Uterus (tissue), 4 donors: ENCODE results near the gene CRYZL1. TPM values are rescaled to one million over a fixed set of nuclear protein-coding genes. Genes with fewer than 3 reads are reported as not detected.

ENCODE experiments used
- DNase-seq, 2 donors: peaks; one replicate each; pipeline ENCODE4 v3.0.0-alpha.2; 2019 to 2020
- H3K27ac ChIP-seq, 2 donors: fragments of 200-600 bp; sonication (generic); 1 replicate in 1 of 2; 2 replicates in 1 of 2; pipeline ENCODE4 v1.5.1; 2016 to 2018
- H3K27me3 ChIP-seq, 2 donors: fragments of 200-600 bp; sonication (generic); one replicate each; pipeline ENCODE4 v1.5.1; 2018 to 2019; ENCODE audit warnings: control low read depth in 1 of 2
- H3K36me3 ChIP-seq, 2 donors: fragments of 200-600 bp; sonication (generic); one replicate each; pipeline ENCODE4 v1.5.1; 2019; ENCODE audit warnings: control low read depth in 1 of 2
- H3K4me1 ChIP-seq, 2 donors: fragments of 200-600 bp; sonication (generic); one replicate each; pipeline ENCODE4 v1.5.1; 2018 to 2019; ENCODE audit warnings: control low read depth in 1 of 2
- H3K4me3 ChIP-seq, 2 donors: fragments of 200-600 bp; sonication (generic); 1 replicate in 1 of 2; 2 replicates in 1 of 2; pipeline ENCODE4 v1.5.1; 2018 to 2019; ENCODE audit warnings: mild to moderate bottlenecking in 1 of 2
- H3K9me3 ChIP-seq, 2 donors: fragments of 200-600 bp; sonication (generic); one replicate each; pipeline ENCODE4 v1.5.1; 2019; ENCODE audit warnings: control low read depth in 1 of 2
- CTCF ChIP-seq, 4 experiments: fragments of 200-600 bp in 2 of 4; fragments of 450-650 bp in 2 of 4; sonication (generic) in 2 of 4; IDR thresholded peaks; one replicate each; pipeline ENCODE4 v1.5.1; 2016 to 2019; ENCODE audit warnings: antibody characterized with exemption in 4 of 4, mild to moderate bottlenecking in 2 of 4, moderate library complexity in 1 of 4
- POLR2A ChIP-seq, 2 donors: fragments of 450-650 bp; IDR thresholded peaks; one replicate each; pipeline ENCODE4 v1.6.1; 2016; ENCODE audit warnings: antibody characterized with exemption in 2 of 2, mild to moderate bottlenecking in 1 of 2, moderate library complexity in 1 of 2
- intact Hi-C: fragments of 100-400 bp; cut with DNase I; formaldehyde crosslinking; loops from one replicate; pipeline ENCODE4 v1.15.1; 2023; ENCODE audit warnings: low total_unique reads
- total RNA-seq, 4 donors: library from RNA; depleted of rRNA in 3 of 4; stranded (reverse); fragments of >200 nt in 3 of 4; gene quantifications; one replicate each; pipeline versions ENCODE4 v1.1.0 to v1.2.4, GENCODE V29; 2014 to 2023
- donor health status: DM: yes; HTN: yes; CAD: no.

The CRYZL1 gene
- total RNA-seq, 4 donors from 2014 or later, result 66.8 to 147 (median 67.3) TPM

DNA sequence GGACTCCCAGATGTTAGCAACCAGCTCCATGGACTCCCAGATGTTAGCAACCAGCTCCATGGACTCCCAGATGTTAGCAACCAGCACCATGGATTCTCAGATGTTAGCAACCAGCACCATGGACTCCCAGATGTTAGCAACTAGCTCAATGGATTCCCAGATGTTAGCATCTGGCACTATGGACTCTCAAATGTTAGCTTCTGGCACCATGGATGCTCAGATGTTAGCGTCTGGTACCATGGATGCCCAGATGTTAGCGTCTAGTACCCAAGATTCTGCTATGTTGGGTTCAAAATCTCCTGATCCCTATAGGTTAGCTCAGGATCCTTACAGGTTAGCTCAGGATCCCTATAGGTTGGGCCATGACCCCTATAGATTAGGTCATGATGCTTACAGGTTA is 89.9 kb downstream of the CRYZL1 start:
- Histone ChIP-seq H3K27me3 (no peaks in the 10 kb centered on the region), H3K4me1 (peaks cover 0 to 7% of the 10 kb centered on the region in 2 donors), H3K36me3 (no peaks in the 10 kb centered on the region), H3K4me3 (no peak overlapping the region), H3K9me3 (no peaks in the 10 kb centered on the region), H3K27ac (no peak overlapping the region)
- TF ChIP-seq POLR2A (IDR thresholded peaks at IDR 0.05) (no peak), CTCF (IDR thresholded peaks at IDR 0.05) (no peak)
- intact Hi-C loops, result no loop called here
- DNase-seq, result no peak

DNA sequence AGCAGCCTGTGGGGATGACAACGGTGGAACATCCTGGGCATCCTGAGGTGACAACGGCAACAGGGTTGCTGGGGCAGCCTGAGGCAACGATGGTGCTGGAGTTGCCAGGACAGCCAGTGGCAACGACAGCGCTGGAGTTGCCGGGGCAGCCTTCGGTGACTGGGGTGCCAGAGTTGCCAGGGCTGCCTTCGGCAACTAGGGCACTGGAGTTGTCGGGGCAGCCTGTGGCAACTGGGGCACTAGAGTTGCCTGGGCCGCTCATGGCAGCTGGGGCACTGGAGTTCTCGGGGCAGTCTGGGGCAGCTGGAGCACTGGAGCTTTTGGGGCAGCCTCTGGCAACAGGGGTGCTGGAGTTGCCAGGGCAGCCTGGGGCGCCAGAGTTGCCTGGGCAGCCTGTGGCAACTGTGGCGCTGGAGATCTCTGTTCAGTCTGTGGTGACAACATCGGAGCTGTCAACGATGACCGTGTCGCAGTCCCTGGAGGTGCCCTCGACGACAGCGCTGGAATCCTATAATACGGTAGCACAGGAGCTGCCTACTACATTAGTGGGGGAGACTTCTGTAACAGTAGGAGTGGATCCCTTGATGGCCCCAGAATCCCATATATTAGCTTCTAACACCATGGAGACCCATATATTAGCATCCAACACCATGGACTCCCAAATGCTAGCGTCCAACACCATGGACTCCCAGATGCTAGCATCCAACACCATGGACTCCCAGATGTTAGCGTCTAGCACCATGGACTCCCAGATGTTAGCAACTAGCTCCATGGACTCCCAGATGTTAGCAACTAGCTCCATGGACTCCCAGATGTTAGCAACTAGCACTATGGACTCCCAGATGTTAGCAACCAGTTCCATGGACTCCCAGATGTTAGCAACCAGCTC is 90.5 kb downstream of the CRYZL1 start:
- no peak overlapping the region for H3K27ac ChIP-seq
- TF ChIP-seq CTCF (IDR thresholded peaks at IDR 0.05) (no peak), POLR2A (IDR thresholded peaks at IDR 0.05) (no peak)
- no peaks in the 10 kb centered on the region for H3K36me3 ChIP-seq
- DNase-seq, result no peak
- H3K9me3 ChIP-seq, result no peaks in the 10 kb centered on the region
- H3K27me3 ChIP-seq, result no peaks in the 10 kb centered on the region
- intact Hi-C loops, result no loop called here
- H3K4me1 ChIP-seq, result peaks cover 0 to 6% of the 10 kb centered on the region in 2 donors
- H3K4me3 ChIP-seq, result no peak overlapping the region

- H3K4me3 ChIP-seq, result no peak overlapping the region
- DNase-seq, result no peak
- H3K27me3 ChIP-seq, result no peaks in the 10 kb centered on the region
- H3K9me3 ChIP-seq, result no peaks in the 10 kb centered on the region
- H3K27ac ChIP-seq, result no peak overlapping the region
- TF ChIP-seq CTCF (IDR thresholded peaks at IDR 0.05), result no peak
- no peak for TF ChIP-seq POLR2A (IDR thresholded peaks at IDR 0.05)
- intact Hi-C loops, result no loop called here
- H3K36me3 ChIP-seq, result no peaks in the 10 kb centered on the region
- H3K4me1 ChIP-seq, result peaks cover 0 to 3% of the 10 kb centered on the region in 2 donors
Observed at GRCh38 chr21:33549848-33550771, 91.4 kb downstream of the CRYZL1 start.

- intact Hi-C loops, result no loop called here
- Histone ChIP-seq H3K27me3 (no peaks in the 10 kb centered on the region), H3K36me3 (no peaks in the 10 kb centered on the region), H3K4me1 (peaks cover 4 to 7% of the 10 kb centered on the region in 2 donors), H3K9me3 (no peaks in the 10 kb centered on the region), H3K27ac (no peak overlapping the region), H3K4me3 (no peak overlapping the region)
- DNase-seq, result no peak
- TF ChIP-seq POLR2A (IDR thresholded peaks at IDR 0.05) (no peak), CTCF (IDR thresholded peaks at IDR 0.05) (no peak)
Observed at GRCh38 chr21:33546086-33546485, 95.5 kb downstream of the CRYZL1 start.
